GM12878 (cell line): Measurements from ENCODE around the gene TBCD. TPM values are rescaled to one million over a fixed set of nuclear protein-coding genes. Genes with fewer than 3 reads are reported as not detected.

Experiments
- ATAC-seq: fragments of 200-7000 bp; cut with Tn5 transposase; 3 replicates; pipeline ENCODE4 v1.9.1; 2020; ENCODE audit warnings: mild to moderate bottlenecking, moderate library complexity
- BruUV-seq: library from RNA; stranded (reverse); fragments of 400-500 nt; replicated peaks from 2 replicates; lab custom pipeline; 2021; lab: Mats Ljungman, UMichigan
- CTCF ChIA-PET: fragments of 300-600 bp; sonication (Branson Sonifier 250); formaldehyde crosslinking; extraction: SDS; loops from one replicate; lab custom pipeline; 2021; ENCODE audit warnings: inconsistent platforms; lab: Yijun Ruan, JAX
- POLR2A ChIA-PET: fragments of 350-600 bp; formaldehyde crosslinking; extraction: SDS; loops from one replicate; lab custom pipeline; 2021; ENCODE audit warnings: inconsistent platforms; lab: Charles Lee
- RAD21 ChIA-PET: fragments of 300-600 bp; sonication (Branson Sonifier 250); formaldehyde crosslinking; loops from one replicate; lab custom pipeline; 2023; ENCODE audit warnings: antibody characterized with exemption; ENCODE audit not compliant: unreplicated experiment; lab: Charles Lee
- SMC1A ChIA-PET: fragments of 300-600 bp; sonication (Branson Sonifier 250); formaldehyde crosslinking; loops from one replicate; lab custom pipeline; 2023; ENCODE audit not compliant: unreplicated experiment, uncharacterized antibody; lab: Charles Lee
- DNase-seq: peaks from one replicate; pipeline ENCODE4 v3.0.0-alpha.2; 2011; ENCODE audit warnings: low read depth, low spot score
- FAIRE-seq: peaks from 3 replicates; lab custom pipeline; 2011; peaks lifted over from hg19 to GRCh38; lab: Jason Lieb, UNC
- H2AFZ ChIP-seq: 2 replicates; pipeline ENCODE4 v1.6.0; 2011; ENCODE audit warnings: low read depth, low read length, control low read depth; ENCODE audit not compliant: control insufficient read depth
- H3K27ac ChIP-seq: 2 replicates; pipeline ENCODE4 v1.5.1; 2011; ENCODE audit warnings: control low read depth; ENCODE audit not compliant: control insufficient read depth, insufficient read depth
- H3K27me3 ChIP-seq, 2 experiments: replicated peaks in 1 of 2; 2 replicates each; pipeline versions ENCODE4 v1.6.0 to v1.6.1; 2011; ENCODE audit warnings: low read length in 1 of 2; ENCODE audit not compliant: control insufficient read depth in 2 of 2, insufficient read depth in 2 of 2
- H3K36me3 ChIP-seq, 2 experiments: 2 replicates each; pipeline ENCODE4 v1.5.1; 2011; ENCODE audit warnings: low read length in 1 of 2; ENCODE audit not compliant: control insufficient read depth in 2 of 2, insufficient read depth in 2 of 2
- H3K4me1 ChIP-seq: 2 replicates; pipeline ENCODE4 v1.6.1; 2011; ENCODE audit warnings: mild to moderate bottlenecking, low read length, moderate library complexity, mixed read lengths; ENCODE audit not compliant: control insufficient read depth, insufficient read depth
- H3K4me2 ChIP-seq: 2 replicates; pipeline ENCODE4 v1.6.0; 2011; ENCODE audit warnings: control low read depth; ENCODE audit not compliant: control insufficient read depth, insufficient read depth
- H3K4me3 ChIP-seq: fragments of 200-600 bp; sonication (generic); 2 replicates; pipeline ENCODE4 v1.5.1; 2016
- H3K79me2 ChIP-seq: 2 replicates; pipeline ENCODE4 v1.6.0; 2011; ENCODE audit warnings: low read length; ENCODE audit not compliant: control insufficient read depth, insufficient read depth
- H3K9ac ChIP-seq: 2 replicates; pipeline ENCODE4 v1.8.0; 2011; ENCODE audit warnings: low read length, control low read depth, mixed read lengths; ENCODE audit not compliant: control insufficient read depth, insufficient read depth
- H3K9me3 ChIP-seq: replicated peaks from 3 replicates; pipeline ENCODE4 v1.5.1; 2011; ENCODE audit warnings: mild to moderate bottlenecking, low read length; ENCODE audit not compliant: control insufficient read depth, insufficient read depth
- H4K20me1 ChIP-seq: 2 replicates; pipeline ENCODE4 v1.6.0; 2011; ENCODE audit not compliant: control insufficient read depth, insufficient read depth
- WGBS: methylation state at CpG from one replicate; pipeline ENCODE4 v1.1.6; 2016; ENCODE audit warnings: low lambda C conversion rate; ENCODE audit not compliant: insufficient replicate concordance, insufficient coverage; ENCODE audit errors: missing lambda C conversion rate; 5-methylcytosine and 5-hydroxymethylcytosine counted together
- in situ Hi-C: fragments of 300-500 bp; cut with MboI; formaldehyde crosslinking; loops from 9 replicates; pipeline ENCODE4 v1.14.3; 2018; ENCODE audit warnings: mixed read lengths
- intact Hi-C: fragments of 100-400 bp; cut with micrococcal nuclease; formaldehyde crosslinking; loops from one replicate; pipeline ENCODE4 v1.14.2; 2022; ENCODE audit not compliant: unreplicated experiment
- polyA plus RNA-seq, 11 experiments: library from polyadenylated mRNA; depleted of rRNA in 4 of 11; unstranded in 6 of 11; stranded (reverse) in 5 of 11; fragments of >200 nt; fragmentation: Nextera tagmentation in 4 of 11; fragmentation: Illumina TruSeq in 1 of 11; extraction: Ambion mirVana in 4 of 11; extraction: Trizol in 1 of 11; gene quantifications; 1 replicate in 1 of 11; 2 replicates in 10 of 11; pipeline versions ENCODE4 v1.2.1 to v1.2.3, GENCODE V29; 2011 to 2016; ENCODE audit warnings: inconsistent platforms in 2 of 11, missing spikeins in 2 of 11, low read depth in 1 of 11
- total RNA-seq, 4 experiments: library from RNA; depleted of rRNA in 3 of 4; stranded (reverse); fragments of >200 nt in 3 of 4; fragmentation: Illumina TruSeq in 1 of 4; extraction: Trizol in 1 of 4; gene quantifications; 2 replicates each; pipeline versions ENCODE4 v1.2.1 to v1.2.3, GENCODE V29; 2013 to 2021
- TF ChIP-seq, protein P1 (sequence below): fragments of 450-650 bp; IDR thresholded peaks from 2 replicates; pipeline ENCODE4 v1.6.1; 2018; ENCODE audit warnings: borderline replicate concordance, mild to moderate bottlenecking; ENCODE audit not compliant: partially characterized antibody
- TF ChIP-seq, protein P2 (sequence below): fragments of 450-650 bp; IDR thresholded peaks from 2 replicates; pipeline ENCODE4 v1.6.1; 2016; ENCODE audit warnings: mild to moderate bottlenecking

The TBCD gene
- total and polyA plus RNA-seq, 10 of the 15 experiments (the other 5 are each of a cell fraction or from before 2014, with no cell fraction given), result 10.3 to 114 (median 52.4) TPM

DNA sequence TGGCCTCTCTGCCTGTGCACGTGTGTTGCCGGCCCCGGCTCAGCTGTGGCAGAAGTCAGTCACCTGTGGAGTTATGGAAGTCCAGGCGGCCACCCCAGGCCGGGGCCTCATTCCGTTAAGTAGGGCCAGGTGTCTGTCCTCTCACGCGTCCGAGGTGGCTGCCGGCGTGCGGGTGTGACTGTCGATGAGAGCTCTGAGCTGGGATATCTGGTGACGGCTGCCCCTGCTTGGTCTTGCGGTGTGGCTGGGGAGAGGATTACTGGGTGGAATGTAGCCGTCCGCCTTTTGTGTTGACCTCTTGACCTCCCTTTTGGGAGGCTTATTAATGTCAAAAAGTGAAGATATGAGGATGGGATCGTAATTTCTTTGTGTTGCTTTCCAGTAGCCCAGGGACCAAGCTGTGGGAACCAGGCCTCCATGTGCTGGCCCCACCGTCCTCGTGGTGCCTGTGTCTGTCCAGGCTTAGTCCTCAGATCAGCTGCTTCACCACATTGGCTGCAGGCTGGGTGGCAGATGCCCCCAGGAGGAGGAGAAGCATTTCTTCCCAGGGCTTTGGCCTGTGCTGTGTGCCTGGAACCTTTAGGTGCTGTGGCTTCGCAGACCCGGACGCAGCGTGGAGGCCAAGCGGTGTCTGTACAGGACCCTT lies 111.0 kb downstream of the TBCD start:
- Histone ChIP-seq H3K79me2 (peaks cover 59% of the 10 kb centered on the region), H3K4me2 (peak overlapping the region; percentile 93), H3K27ac (peak overlapping the region; percentile 98), H4K20me1 (no peaks in the 10 kb centered on the region), H3K4me1 (peaks cover 78% of the 10 kb centered on the region), H3K9ac (peak overlapping the region; percentile 89), H3K9me3 (no peaks in the 10 kb centered on the region), H3K36me3 (peaks cover 0 to 4% of the 10 kb centered on the region in 2 experiments; a peak in 2 of 4 replicates), H2AFZ (no peak overlapping the region), H3K27me3 (no peaks in the 10 kb centered on the region), H3K4me3 (0 out of 2 replicates have a peak overlapping the region, but pooled peaks have one; percentile 36)
- no peak for ATAC-seq
- BruUV-seq, result no TSS peak
- ChIA-PET RAD21 (interaction anchor here (1.3 to 2.7 kb wide), 3 partner anchors 52 to 81 kb away, joined by 3 to 17 read pairs (median 6); no protein-coding TSS in a partner anchor), POLR2A (interaction anchor here (1.1 to 3.3 kb wide), 2 partner anchors 8 to 9 kb away, joined by 5 to 9 read pairs; no protein-coding TSS in a partner anchor), CTCF (interaction anchor here (0.7 to 2.1 kb wide), 4 partner anchors 22 to 83 kb away, joined by 3 to 20 read pairs (median 8); no protein-coding TSS in a partner anchor), SMC1A (interaction anchor here (1.4 to 3.1 kb wide), 7 partner anchors 8 to 81 kb away, joined by 3 to 15 read pairs (median 10); no protein-coding TSS in a partner anchor)
- in situ Hi-C loops, result no loop called here
- DNase-seq, result no peak
- WGBS, result 98% methylated on average over 25 of the region's 25 CpGs
- no peak for FAIRE-seq
- intact Hi-C loops, result loop anchor here (10.0 kb wide), 1 partner anchor 78 kb away; no protein-coding TSS in a partner anchor
- TF ChIP-seq, protein P1, sequence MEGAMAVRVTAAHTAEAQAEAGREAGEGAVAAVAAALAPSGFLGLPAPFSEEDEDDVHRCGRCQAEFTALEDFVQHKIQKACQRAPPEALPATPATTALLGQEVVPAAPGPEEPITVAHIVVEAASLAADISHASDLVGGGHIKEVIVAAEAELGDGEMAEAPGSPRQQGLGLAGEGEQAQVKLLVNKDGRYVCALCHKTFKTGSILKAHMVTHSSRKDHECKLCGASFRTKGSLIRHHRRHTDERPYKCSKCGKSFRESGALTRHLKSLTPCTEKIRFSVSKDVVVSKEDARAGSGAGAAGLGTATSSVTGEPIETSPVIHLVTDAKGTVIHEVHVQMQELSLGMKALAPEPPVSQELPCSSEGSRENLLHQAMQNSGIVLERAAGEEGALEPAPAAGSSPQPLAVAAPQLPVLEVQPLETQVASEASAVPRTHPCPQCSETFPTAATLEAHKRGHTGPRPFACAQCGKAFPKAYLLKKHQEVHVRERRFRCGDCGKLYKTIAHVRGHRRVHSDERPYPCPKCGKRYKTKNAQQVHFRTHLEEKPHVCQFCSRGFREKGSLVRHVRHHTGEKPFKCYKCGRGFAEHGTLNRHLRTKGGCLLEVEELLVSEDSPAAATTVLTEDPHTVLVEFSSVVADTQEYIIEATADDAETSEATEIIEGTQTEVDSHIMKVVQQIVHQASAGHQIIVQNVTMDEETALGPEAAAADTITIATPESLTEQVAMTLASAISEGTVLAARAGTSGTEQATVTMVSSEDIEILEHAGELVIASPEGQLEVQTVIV, result no peak
- TF ChIP-seq, protein P2, sequence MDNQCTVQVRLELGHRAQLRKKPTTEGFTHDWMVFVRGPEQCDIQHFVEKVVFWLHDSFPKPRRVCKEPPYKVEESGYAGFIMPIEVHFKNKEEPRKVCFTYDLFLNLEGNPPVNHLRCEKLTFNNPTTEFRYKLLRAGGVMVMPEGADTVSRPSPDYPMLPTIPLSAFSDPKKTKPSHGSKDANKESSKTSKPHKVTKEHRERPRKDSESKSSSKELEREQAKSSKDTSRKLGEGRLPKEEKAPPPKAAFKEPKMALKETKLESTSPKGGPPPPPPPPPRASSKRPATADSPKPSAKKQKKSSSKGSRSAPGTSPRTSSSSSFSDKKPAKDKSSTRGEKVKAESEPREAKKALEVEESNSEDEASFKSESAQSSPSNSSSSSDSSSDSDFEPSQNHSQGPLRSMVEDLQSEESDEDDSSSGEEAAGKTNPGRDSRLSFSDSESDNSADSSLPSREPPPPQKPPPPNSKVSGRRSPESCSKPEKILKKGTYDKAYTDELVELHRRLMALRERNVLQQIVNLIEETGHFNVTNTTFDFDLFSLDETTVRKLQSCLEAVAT, result peak; percentile 93
